Lung (tissue), 12 donors: ENCODE data around the gene DCP1B. TPM values are rescaled to one million over a fixed set of nuclear protein-coding genes. Genes with fewer than 3 reads are reported as not detected.

Experiments
- ATAC-seq: fragments of 200-7000 bp; cut with Tn5 transposase; one replicate; pipeline ENCODE4 v1.9.1; 2020; ENCODE audit warnings: moderate number of reproducible peaks; ENCODE audit not compliant: insufficient read depth, low FRiP score
- DNase-seq, 3 donors: peaks; one replicate each; pipeline ENCODE4 v3.0.0-alpha.2; 2013 to 2017
- H3K27ac ChIP-seq, 2 donors: one replicate each; pipeline ENCODE4 v1.5.1; 2013; ENCODE audit warnings: mild to moderate bottlenecking in 2 of 2, moderate library complexity in 2 of 2, control low read depth in 1 of 2, inconsistent platforms in 1 of 2, low read depth in 1 of 2, low read length in 1 of 2
- H3K27me3 ChIP-seq, 3 donors: one replicate each; pipeline ENCODE4 v1.5.1; 2013; ENCODE audit warnings: low read length in 2 of 3; ENCODE audit not compliant: control insufficient read depth in 3 of 3, insufficient read depth in 3 of 3
- H3K36me3 ChIP-seq, 4 donors: one replicate each; pipeline ENCODE4 v1.5.1; 2013; ENCODE audit warnings: low read length in 4 of 4, mild to moderate bottlenecking in 1 of 4, moderate library complexity in 1 of 4; ENCODE audit not compliant: control insufficient read depth in 4 of 4, insufficient read depth in 4 of 4
- H3K4me1 ChIP-seq, 5 donors: one replicate each; pipeline ENCODE4 v1.5.1; 2013; ENCODE audit warnings: low read length in 5 of 5, mild to moderate bottlenecking in 2 of 5, moderate library complexity in 1 of 5; ENCODE audit not compliant: control insufficient read depth in 5 of 5, insufficient read depth in 5 of 5
- H3K4me3 ChIP-seq: one replicate; pipeline ENCODE4 v1.5.1; 2013; ENCODE audit warnings: mild to moderate bottlenecking, control low read depth, moderate library complexity
- H3K9ac ChIP-seq, 2 donors: one replicate each; pipeline ENCODE4 v1.5.1; 2013; ENCODE audit warnings: low read length in 2 of 2, control low read depth in 1 of 2; ENCODE audit not compliant: insufficient read depth in 1 of 2
- H3K9me3 ChIP-seq, 4 donors: one replicate each; pipeline ENCODE4 v1.5.1; 2013; ENCODE audit warnings: low read length in 3 of 4, mild to moderate bottlenecking in 1 of 4, moderate library complexity in 1 of 4; ENCODE audit not compliant: control insufficient read depth in 4 of 4, insufficient read depth in 3 of 4
- WGBS, 2 donors: extraction: QIAGEN DNeasy Blood & Tissue Kit; methylation state at CpG; one replicate each; pipeline ENCODE4 v1.1.7; 2013; 5-methylcytosine and 5-hydroxymethylcytosine counted together
- polyA plus RNA-seq, 2 donors: library from polyadenylated mRNA; stranded (reverse); fragments of 200-250 nt; gene quantifications; one replicate each; pipeline ENCODE4 v1.2.1, GENCODE V29; 2013
- total RNA-seq, 2 donors: library from RNA; depleted of rRNA in 1 of 2; stranded (reverse); fragments of >200 nt in 1 of 2; gene quantifications; one replicate each; pipeline ENCODE4 v1.2.1, GENCODE V29; 2014 to 2021
- TF ChIP-seq, protein P1 (sequence below): IDR thresholded peaks from 2 replicates; pipeline ENCODE4 v1.5.1; 2012; ENCODE audit warnings: mild to moderate bottlenecking; ENCODE audit errors: control extremely low read depth, extremely low read depth
- donor health status: control.
- donor health status: control.
- donor health status: Bipolar disorder and iron deficiency.
- donor health status: healthy.
- donor health status: DM: yes; HTN: yes; CAD: no.

The DCP1B gene
- total and polyA plus RNA-seq, 4 donors: 4.2 to 13.2 (median 8.7) TPM

DNA sequence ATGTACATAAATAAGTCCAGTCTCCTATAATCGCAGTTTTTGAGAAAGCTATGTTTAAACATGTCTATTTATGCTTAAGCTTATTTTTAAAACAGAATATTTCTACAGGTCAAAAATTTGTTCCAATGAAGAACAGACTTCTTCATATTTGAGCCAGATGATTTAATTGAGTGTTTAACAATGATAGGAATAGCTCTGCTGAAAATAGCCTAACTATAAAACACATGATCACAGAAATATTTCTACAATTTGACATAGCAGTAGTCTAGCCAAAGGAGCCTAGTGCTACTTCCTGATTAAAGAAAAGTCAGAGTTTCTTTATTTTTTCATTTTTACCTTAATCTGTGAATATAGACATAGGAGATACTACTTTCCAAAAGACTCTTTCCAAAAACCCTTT, 29.4 kb downstream of the DCP1B start:
- H3K27ac ChIP-seq: peak overlapping the region in 1 of 2 donors; percentile 83
- DNase-seq: no peak
- no peak for ATAC-seq

DNA sequence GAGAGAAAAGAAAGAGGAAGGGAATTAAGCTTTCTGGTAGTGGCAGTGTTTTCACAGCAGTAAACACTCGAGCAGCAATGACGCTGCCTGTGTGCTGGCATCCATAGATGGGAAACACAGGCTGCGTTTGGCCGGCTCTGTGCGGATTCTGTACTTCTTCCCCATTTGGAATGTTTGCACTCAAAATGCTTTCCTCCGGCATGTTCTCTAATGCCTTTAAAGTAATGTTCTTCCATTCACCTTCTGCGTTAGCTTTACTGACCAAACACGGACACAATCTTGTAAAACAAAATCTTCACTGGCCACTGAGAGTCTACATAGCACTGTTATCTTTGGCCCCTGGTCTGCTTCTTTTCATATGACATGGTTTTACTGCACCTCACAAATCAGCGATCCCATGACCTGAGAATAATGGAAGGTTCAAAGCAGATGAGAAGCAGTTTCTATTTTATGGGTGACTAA, 31.4 kb downstream of the DCP1B start:
- 78 to 83% methylated on average over 9 of the region's 9 CpGs for WGBS, 2 donors
- ATAC-seq: no peak

More for the DNA sequence above, 29.4 kb downstream of the DCP1B start:
- TF ChIP-seq, protein P1, sequence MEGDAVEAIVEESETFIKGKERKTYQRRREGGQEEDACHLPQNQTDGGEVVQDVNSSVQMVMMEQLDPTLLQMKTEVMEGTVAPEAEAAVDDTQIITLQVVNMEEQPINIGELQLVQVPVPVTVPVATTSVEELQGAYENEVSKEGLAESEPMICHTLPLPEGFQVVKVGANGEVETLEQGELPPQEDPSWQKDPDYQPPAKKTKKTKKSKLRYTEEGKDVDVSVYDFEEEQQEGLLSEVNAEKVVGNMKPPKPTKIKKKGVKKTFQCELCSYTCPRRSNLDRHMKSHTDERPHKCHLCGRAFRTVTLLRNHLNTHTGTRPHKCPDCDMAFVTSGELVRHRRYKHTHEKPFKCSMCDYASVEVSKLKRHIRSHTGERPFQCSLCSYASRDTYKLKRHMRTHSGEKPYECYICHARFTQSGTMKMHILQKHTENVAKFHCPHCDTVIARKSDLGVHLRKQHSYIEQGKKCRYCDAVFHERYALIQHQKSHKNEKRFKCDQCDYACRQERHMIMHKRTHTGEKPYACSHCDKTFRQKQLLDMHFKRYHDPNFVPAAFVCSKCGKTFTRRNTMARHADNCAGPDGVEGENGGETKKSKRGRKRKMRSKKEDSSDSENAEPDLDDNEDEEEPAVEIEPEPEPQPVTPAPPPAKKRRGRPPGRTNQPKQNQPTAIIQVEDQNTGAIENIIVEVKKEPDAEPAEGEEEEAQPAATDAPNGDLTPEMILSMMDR: no peak
- H3K4me1 ChIP-seq: peaks cover 0 to 18% (median 4%) of the 10 kb centered on the region in 5 donors
- WGBS, 2 donors: 77 to 81% methylated on average over 1 of the region's 1 CpG
- H3K4me3 ChIP-seq: no peak overlapping the region
- no peak overlapping the region for H3K9ac ChIP-seq
- no peaks in the 10 kb centered on the region for H3K27me3 ChIP-seq
- no peaks in the 10 kb centered on the region for H3K9me3 ChIP-seq
- H3K36me3 ChIP-seq: no peaks in the 10 kb centered on the region

DNA sequence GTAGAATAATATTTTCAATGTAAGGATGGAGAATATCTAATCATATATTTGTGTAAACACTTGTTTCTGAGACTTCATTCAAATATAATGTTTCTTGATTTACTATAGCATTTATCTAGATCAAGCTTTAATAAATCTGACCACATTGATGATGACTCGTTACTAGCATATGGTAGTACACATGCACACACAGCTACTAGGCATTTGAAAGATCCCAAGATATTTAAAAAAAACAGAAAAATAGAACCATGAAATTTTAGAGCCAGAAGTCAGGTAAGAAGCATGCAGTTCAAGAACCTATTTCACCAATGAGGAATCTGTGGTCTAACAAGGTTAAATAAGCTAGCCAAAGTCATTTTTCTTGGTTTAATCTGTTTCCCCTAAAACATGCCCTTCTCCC, 32.0 kb downstream of the DCP1B start:
- H3K27ac ChIP-seq: peak overlapping the region in 1 of 2 donors; percentile 92
- H3K27me3 ChIP-seq: no peaks in the 10 kb centered on the region
- H3K9me3 ChIP-seq: no peaks in the 10 kb centered on the region
- DNase-seq: no peak
- peaks cover 0 to 18% (median 4%) of the 10 kb centered on the region in 5 donors for H3K4me1 ChIP-seq
- peaks cover 0 to 1% (median under 1%) of the 10 kb centered on the region in 4 donors for H3K36me3 ChIP-seq
- H3K9ac ChIP-seq: peak overlapping the region in 1 of 2 donors; percentile 44
- 86 to 88% methylated on average over 1 of the region's 1 CpG for WGBS, 2 donors
- TF ChIP-seq, protein P1: no peak
- H3K4me3 ChIP-seq: no peak overlapping the region
- no peak for ATAC-seq

More for the DNA sequence above, 31.4 kb downstream of the DCP1B start:
- Histone ChIP-seq H3K27me3 (no peaks in the 10 kb centered on the region), H3K4me3 (no peak overlapping the region), H3K9ac (no peak overlapping the region), H3K4me1 (peaks cover 0 to 18% (median 4%) of the 10 kb centered on the region in 5 donors), H3K36me3 (no peaks in the 10 kb centered on the region), H3K27ac (peak overlapping the region in 1 of 2 donors; percentile 92), H3K9me3 (no peaks in the 10 kb centered on the region)
- peak; percentile 75 to 89 (median 88) for DNase-seq
- TF ChIP-seq, protein P1: no peak
